K562 (cell line): ENCODE results near the gene ANKRD13D. TPM values are rescaled to one million over a fixed set of nuclear protein-coding genes. Genes with fewer than 3 reads are reported as not detected.
A peak's percentile ranks its signal among the peaks of the same experiment; 100 is the strongest.

ENCODE experiments used
- CHD1 ChIP-seq: fragments of 200-600 bp; sonication (generic); IDR thresholded peaks from one replicate; pipeline ENCODE4 v1.6.1; 2012; ENCODE audit warnings: mild to moderate bottlenecking, moderate library complexity, low read length, inconsistent platforms
- CREB1 ChIP-seq, 2 experiments: sonication (generic) in 1 of 2; formaldehyde crosslinking in 1 of 2; IDR thresholded peaks; 2 replicates each; pipeline versions ENCODE4 v1.6.1 to v1.8.0; 2012 to 2022; ENCODE audit warnings: inconsistent platforms in 1 of 2, mild to moderate bottlenecking in 1 of 2, missing genetic modification reagents in 1 of 2, moderate library complexity in 1 of 2
- ILK ChIP-seq: fragments of 450-650 bp; IDR thresholded peaks from 2 replicates; pipeline ENCODE4 v1.6.1; 2016; ENCODE audit warnings: missing genetic modification characterization, low read depth, mild to moderate bottlenecking, missing compliant biosample characterization, moderate library complexity, borderline replicate concordance
- MBD2 ChIP-seq: sonication (generic); IDR thresholded peaks from 2 replicates; pipeline ENCODE4 v1.6.1; 2016; ENCODE audit warnings: low read depth, borderline replicate concordance
- MED1 ChIP-seq: sonication (generic); formaldehyde crosslinking; IDR thresholded peaks from 2 replicates; pipeline ENCODE4 v1.8.1; 2023; ENCODE audit warnings: missing genetic modification reagents, borderline replicate concordance
- ZNF24 ChIP-seq: fragments of 450-650 bp; IDR thresholded peaks from 2 replicates; pipeline ENCODE4 v1.6.1; 2016
- ZNF668 ChIP-seq: fragments of 250-450 bp; sonication (Bioruptor Pico); IDR thresholded peaks from 2 replicates; pipeline ENCODE4 v1.8.0; 2022; ENCODE audit warnings: mild to moderate bottlenecking, inconsistent platforms
- polyA plus RNA-seq, 8 experiments: library from polyadenylated mRNA; depleted of rRNA in 4 of 8; stranded (reverse) in 5 of 8; unstranded in 3 of 8; fragments of >200 nt; fragmentation: Nextera tagmentation in 2 of 8; fragmentation: Illumina TruSeq in 1 of 8; extraction: Ambion mirVana in 2 of 8; extraction: Trizol in 1 of 8; gene quantifications; 2 replicates each; pipeline versions ENCODE4 v1.2.1 to v1.2.3, GENCODE V29; 2011 to 2014; ENCODE audit warnings: inconsistent platforms in 1 of 8, missing spikeins in 1 of 8
- total RNA-seq, 7 experiments: library from RNA; depleted of rRNA in 6 of 7; stranded (reverse); fragments of >200 nt in 6 of 7; fragmentation: Illumina TruSeq in 2 of 7; extraction: Trizol in 2 of 7; gene quantifications; 2 replicates each; pipeline versions ENCODE4 v1.2.1 to v1.2.3, GENCODE V29; 2011 to 2021; ENCODE audit warnings: low replicate concordance in 1 of 7
- TF ChIP-seq, protein P1 (sequence below), 2 experiments: fragments of 450-650 bp; IDR thresholded peaks; 2 replicates each; pipeline ENCODE4 v1.6.1; 2016; ENCODE audit warnings: mild to moderate bottlenecking in 2 of 2, borderline replicate concordance in 1 of 2, low read depth in 1 of 2, moderate library complexity in 1 of 2
- TF ChIP-seq, protein P2 (sequence below): fragments of 150-350 bp; conservative IDR thresholded peaks from 2 replicates; pipeline ENCODE4 v1.6.1; 2014; ENCODE audit warnings: low read length
- TF ChIP-seq, protein P3 (sequence below): IDR thresholded peaks from 2 replicates; pipeline ENCODE4 v1.6.1; 2011; ENCODE audit warnings: borderline replicate concordance, low read depth, mild to moderate bottlenecking, moderate library complexity, low read length; ENCODE audit not compliant: insufficient read depth, poor library complexity, severe bottlenecking
- TF ChIP-seq, protein P4 (sequence below): sonication (generic); formaldehyde crosslinking; IDR thresholded peaks from 2 replicates; pipeline ENCODE4 v1.8.0; 2022; ENCODE audit warnings: mild to moderate bottlenecking, missing genetic modification reagents

The ANKRD13D gene
- total and polyA plus RNA-seq, 9 of the 15 experiments (the other 6 are each of a cell fraction or from before 2014, with no cell fraction given) = 0.94 to 40.9 (median 22.4) TPM

DNA sequence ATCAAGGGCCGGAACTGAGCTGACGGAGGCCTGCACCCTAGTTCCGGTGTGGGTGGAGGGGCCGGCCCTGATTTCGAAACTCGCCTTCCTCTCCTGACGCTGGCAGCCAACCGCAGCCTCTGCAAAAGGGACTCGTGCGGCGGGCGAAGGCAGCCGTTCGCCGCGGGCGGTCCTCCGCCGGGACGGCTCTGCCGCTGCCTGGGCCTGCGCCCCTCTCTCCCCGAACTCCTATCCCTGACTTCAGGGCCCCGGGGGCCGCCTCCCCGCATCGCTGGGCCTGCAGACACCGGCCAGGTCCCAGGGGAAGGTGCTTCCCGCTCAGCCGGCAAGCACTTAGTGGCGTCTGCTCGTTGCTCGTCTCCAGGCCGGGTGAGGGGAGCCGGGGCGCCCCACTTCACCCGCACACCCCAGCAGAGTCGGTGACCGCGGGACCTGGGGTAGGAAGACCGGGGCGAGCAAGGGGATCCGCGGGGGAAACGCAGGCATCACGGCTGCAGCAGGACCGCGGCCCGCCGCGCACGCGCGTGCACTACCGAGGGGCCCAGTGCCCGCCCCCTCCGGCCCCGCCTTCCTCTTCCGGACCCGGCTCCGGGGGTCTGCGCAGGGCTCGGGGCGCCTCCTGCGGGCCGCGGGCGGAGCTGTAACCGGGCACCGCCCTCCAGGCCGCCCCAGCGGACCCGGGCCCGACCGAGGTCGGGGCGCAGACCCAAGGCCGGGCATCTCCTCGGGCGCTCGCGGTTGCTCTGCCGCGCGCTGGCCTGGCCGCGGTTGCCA is 464 bp upstream of the ANKRD13D start (continued):
- TF ChIP-seq, protein P1, sequence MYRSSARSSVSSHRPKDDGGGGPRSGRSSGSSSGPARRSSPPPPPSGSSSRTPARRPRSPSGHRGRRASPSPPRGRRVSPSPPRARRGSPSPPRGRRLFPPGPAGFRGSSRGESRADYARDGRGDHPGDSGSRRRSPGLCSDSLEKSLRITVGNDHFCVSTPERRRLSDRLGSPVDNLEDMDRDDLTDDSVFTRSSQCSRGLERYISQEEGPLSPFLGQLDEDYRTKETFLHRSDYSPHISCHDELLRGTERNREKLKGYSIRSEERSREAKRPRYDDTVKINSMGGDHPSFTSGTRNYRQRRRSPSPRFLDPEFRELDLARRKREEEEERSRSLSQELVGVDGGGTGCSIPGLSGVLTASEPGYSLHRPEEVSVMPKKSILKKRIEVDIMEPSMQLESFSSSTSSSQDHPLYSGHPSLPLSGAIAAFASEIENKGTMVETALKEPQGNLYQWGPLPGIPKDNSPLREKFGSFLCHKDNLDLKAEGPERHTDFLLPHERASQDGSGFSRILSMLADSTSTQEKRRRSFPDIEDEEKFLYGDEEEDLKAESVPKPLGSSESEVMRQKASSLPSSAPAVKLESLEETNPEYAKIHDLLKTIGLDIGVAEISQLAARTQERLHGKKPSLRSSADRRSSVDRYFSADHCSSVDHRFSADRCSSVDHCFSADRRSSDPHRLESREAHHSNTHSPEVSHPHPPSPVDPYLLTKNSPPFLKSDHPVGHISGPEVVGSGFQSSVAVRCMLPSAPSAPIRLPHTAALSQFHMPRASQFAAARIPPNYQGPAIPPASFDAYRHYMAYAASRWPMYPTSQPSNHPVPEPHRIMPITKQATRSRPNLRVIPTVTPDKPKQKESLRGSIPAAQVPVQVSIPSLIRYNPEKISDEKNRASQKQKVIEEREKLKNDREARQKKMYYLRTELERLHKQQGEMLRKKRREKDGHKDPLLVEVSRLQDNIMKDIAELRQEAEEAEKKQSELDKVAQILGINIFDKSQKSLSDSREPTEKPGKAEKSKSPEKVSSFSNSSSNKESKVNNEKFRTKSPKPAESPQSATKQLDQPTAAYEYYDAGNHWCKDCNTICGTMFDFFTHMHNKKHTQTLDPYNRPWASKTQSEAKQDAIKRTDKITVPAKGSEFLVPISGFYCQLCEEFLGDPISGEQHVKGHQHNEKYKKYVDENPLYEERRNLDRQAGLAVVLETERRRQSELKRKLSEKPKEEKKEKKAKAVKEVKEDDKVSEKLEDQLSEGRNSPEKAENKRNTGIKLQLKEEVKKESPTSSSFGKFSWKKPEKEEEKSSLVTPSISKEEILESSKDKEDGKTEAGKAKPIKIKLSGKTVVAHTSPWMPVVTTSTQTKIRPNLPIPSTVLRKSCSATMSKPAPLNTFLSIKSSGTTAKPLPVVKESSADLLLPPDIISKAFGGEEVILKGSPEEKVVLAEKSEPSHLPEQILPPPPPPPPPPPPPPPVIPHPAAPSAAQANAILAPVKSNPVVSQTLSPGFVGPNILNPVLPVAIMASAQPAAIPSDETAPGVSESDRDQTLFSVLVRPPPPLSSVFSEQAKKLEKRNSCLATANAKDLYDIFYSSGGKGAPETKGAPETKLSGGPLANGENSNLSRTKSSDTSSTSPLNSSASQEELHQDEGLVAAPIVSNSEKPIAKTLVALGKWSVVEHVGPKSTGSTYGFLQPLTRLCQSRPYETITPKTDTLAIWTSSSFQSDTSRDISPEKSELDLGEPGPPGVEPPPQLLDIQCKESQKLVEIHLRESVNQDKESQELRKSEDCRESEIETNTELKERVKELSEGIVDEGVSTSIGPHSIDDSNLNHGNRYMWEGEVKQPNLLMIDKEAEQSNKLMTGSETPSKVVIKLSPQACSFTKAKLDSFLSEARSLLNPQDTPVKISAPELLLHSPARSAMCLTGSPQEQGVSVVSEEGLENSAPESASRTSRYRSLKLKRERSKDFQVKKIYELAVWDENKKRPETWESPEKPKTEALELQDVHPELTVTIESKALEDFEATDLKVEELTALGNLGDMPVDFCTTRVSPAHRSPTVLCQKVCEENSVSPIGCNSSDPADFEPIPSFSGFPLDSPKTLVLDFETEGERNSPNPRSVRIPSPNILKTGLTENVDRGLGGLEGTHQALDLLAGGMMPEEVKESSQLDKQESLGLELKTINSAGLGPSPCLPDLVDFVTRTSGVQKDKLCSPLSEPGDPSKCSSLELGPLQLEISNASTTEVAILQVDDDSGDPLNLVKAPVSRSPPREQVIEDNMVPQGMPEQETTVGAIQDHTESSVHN (IDR thresholded peaks at IDR 0.05; ENCODE audit: borderline replicate concordance in 1 of 2, low read depth in 1 of 2) = no peak
- TF ChIP-seq MED1 (CRISPR knock-in tag) (no peak), ZNF668 (CRISPR knock-in tag) (no peak), CHD1 (peak; percentile 47), ZNF24 (no peak), ILK (tag) (no peak), CREB1 (IDR thresholded peaks at IDR 0.05) (no peak; the same call in 1 of the 2 replicates), CREB1 (CRISPR knock-in tag; IDR thresholded peaks at IDR 0.05) (no peak), MBD2 (no peak)
- TF ChIP-seq, protein P2, sequence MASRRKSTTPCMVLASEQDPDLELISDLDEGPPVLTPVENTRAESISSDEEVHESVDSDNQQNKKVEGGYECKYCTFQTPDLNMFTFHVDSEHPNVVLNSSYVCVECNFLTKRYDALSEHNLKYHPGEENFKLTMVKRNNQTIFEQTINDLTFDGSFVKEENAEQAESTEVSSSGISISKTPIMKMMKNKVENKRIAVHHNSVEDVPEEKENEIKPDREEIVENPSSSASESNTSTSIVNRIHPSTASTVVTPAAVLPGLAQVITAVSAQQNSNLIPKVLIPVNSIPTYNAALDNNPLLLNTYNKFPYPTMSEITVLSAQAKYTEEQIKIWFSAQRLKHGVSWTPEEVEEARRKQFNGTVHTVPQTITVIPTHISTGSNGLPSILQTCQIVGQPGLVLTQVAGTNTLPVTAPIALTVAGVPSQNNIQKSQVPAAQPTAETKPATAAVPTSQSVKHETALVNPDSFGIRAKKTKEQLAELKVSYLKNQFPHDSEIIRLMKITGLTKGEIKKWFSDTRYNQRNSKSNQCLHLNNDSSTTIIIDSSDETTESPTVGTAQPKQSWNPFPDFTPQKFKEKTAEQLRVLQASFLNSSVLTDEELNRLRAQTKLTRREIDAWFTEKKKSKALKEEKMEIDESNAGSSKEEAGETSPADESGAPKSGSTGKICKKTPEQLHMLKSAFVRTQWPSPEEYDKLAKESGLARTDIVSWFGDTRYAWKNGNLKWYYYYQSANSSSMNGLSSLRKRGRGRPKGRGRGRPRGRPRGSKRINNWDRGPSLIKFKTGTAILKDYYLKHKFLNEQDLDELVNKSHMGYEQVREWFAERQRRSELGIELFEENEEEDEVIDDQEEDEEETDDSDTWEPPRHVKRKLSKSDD = no peak
- TF ChIP-seq, protein P3, sequence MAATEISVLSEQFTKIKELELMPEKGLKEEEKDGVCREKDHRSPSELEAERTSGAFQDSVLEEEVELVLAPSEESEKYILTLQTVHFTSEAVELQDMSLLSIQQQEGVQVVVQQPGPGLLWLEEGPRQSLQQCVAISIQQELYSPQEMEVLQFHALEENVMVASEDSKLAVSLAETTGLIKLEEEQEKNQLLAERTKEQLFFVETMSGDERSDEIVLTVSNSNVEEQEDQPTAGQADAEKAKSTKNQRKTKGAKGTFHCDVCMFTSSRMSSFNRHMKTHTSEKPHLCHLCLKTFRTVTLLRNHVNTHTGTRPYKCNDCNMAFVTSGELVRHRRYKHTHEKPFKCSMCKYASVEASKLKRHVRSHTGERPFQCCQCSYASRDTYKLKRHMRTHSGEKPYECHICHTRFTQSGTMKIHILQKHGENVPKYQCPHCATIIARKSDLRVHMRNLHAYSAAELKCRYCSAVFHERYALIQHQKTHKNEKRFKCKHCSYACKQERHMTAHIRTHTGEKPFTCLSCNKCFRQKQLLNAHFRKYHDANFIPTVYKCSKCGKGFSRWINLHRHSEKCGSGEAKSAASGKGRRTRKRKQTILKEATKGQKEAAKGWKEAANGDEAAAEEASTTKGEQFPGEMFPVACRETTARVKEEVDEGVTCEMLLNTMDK = peak; percentile 84
- TF ChIP-seq, protein P4, sequence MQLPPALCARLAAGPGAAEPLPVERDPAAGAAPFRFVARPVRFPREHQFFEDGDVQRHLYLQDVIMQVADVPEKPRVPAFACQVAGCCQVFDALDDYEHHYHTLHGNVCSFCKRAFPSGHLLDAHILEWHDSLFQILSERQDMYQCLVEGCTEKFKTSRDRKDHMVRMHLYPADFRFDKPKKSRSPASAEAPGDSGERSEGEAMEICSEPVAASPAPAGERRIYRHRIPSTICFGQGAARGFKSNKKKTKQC = 0 out of 2 replicates have a peak, but pooled peaks have one; percentile 48
